ENCODE data around the gene EFHC1.

EFHC1 gene

GRCh38 chr6:52523378-52524142 lies 103.4 kb downstream of the EFHC1 start:
- DNase-seq = no peak

GRCh38 chr6:52524918-52525317 lies 104.8 kb downstream of the EFHC1 start:
- DNase-seq = no peak

GRCh38 chr6:52526634-52527033 lies 106.5 kb downstream of the EFHC1 start:
- no peak for DNase-seq

- DNase-seq = no peak
These were observed 107.3 kb downstream of the EFHC1 start for GRCh38 chr6:52527436-52527835.

- no peak for DNase-seq
These were observed 109.2 kb downstream of the EFHC1 start for GRCh38 chr6:52529311-52529710.

- DNase-seq = no peak
These were observed 110.2 kb downstream of the EFHC1 start for GRCh38 chr6:52530351-52530750.

GRCh38 chr6:52531396-52531795 lies 111.3 kb downstream of the EFHC1 start:
- no peak for DNase-seq

- no peak for DNase-seq
These were observed 111.7 kb downstream of the EFHC1 start for GRCh38 chr6:52531834-52532233.

GRCh38 chr6:52532457-52532856 lies 112.3 kb downstream of the EFHC1 start:
- DNase-seq = no peak

- DNase-seq = no peak
These were observed 113.3 kb downstream of the EFHC1 start for GRCh38 chr6:52533491-52533890.

GRCh38 chr6:52534363-52534762 lies 114.2 kb downstream of the EFHC1 start:
- no peak for DNase-seq

GRCh38 chr6:52534966-52535390 lies 114.8 kb downstream of the EFHC1 start:
- no peak for DNase-seq

GRCh38 chr6:52535711-52536423 lies 115.7 kb downstream of the EFHC1 start:
- no peak for DNase-seq

GRCh38 chr6:52536424-52536916 lies 116.3 kb downstream of the EFHC1 start:
- no peak for DNase-seq

- no peak for DNase-seq
These were observed 117.0 kb downstream of the EFHC1 start for GRCh38 chr6:52537001-52537753.

GRCh38 chr6:52538252-52538900 lies 118.2 kb downstream of the EFHC1 start:
- DNase-seq = no peak

GRCh38 chr6:52538901-52539354 lies 118.8 kb downstream of the EFHC1 start:
- no peak for DNase-seq

GRCh38 chr6:52539607-52540006 lies 119.5 kb downstream of the EFHC1 start:
- no peak for DNase-seq

- DNase-seq = no peak
These were observed 120.3 kb downstream of the EFHC1 start for GRCh38 chr6:52540286-52540902.

- no peak for DNase-seq
These were observed 121.0 kb downstream of the EFHC1 start for GRCh38 chr6:52541135-52541534.

GRCh38 chr6:52543262-52543661 lies 123.1 kb downstream of the EFHC1 start:
- no peak for DNase-seq
